A673 (cell line): ENCODE data around the gene ARPC2. TPM values are rescaled to one million over a fixed set of nuclear protein-coding genes. Genes with fewer than 3 reads are reported as not detected.

Source experiments
- BruUV-seq: library from RNA; stranded (reverse); fragments of 400-500 nt; replicated peaks from 2 replicates; lab custom pipeline; 2021; lab: Mats Ljungman, UMichigan
- CTCF ChIA-PET: fragments of 300-600 bp; sonication (Branson Sonifier 250); formaldehyde crosslinking; loops from one replicate; lab custom pipeline; 2022; ENCODE audit warnings: antibody characterized with exemption; lab: Charles Lee
- POLR2A ChIA-PET: fragments of 300-600 bp; sonication (Branson Sonifier 250); formaldehyde crosslinking; loops from one replicate; lab custom pipeline; 2022; ENCODE audit warnings: antibody characterized with exemption; ENCODE audit not compliant: low non-redundant PET; lab: Charles Lee
- DNase-seq: peaks from one replicate; pipeline ENCODE4 v3.0.0-alpha.2; 2015; ENCODE audit warnings: low spot score
- H3K27ac ChIP-seq: fragments of 200-600 bp; sonication (generic); 2 replicates; pipeline ENCODE4 v1.5.1; 2016; ENCODE audit warnings: mixed run types, low read depth, mild to moderate bottlenecking, mixed read lengths, antibody characterized with exemption, low read length; ENCODE audit not compliant: poor library complexity, severe bottlenecking
- H3K27me3 ChIP-seq: fragments of 200-600 bp; sonication (generic); replicated peaks from 2 replicates; pipeline ENCODE4 v1.6.1; 2017; ENCODE audit warnings: mixed run types, low read depth, mild to moderate bottlenecking, mixed read lengths, antibody characterized with exemption, low read length; ENCODE audit not compliant: insufficient read depth, poor library complexity
- H3K36me3 ChIP-seq: fragments of 200-600 bp; sonication (generic); 2 replicates; pipeline ENCODE4 v1.6.1; 2016; ENCODE audit warnings: mixed run types, mild to moderate bottlenecking, mixed read lengths, antibody characterized with exemption, low read length; ENCODE audit not compliant: insufficient read depth, poor library complexity, severe bottlenecking
- H3K4me1 ChIP-seq: fragments of 200-600 bp; sonication (generic); 2 replicates; pipeline ENCODE4 v1.6.1; 2017; ENCODE audit warnings: mixed run types, mild to moderate bottlenecking, mixed read lengths, antibody characterized with exemption, low read length; ENCODE audit not compliant: insufficient read depth, poor library complexity, severe bottlenecking
- H3K4me3 ChIP-seq: fragments of 200-600 bp; sonication (generic); 2 replicates; pipeline ENCODE4 v1.5.1; 2016; ENCODE audit warnings: low read depth, mixed run types, mild to moderate bottlenecking, mixed read lengths, low read length; ENCODE audit not compliant: poor library complexity, severe bottlenecking
- H3K9me3 ChIP-seq: fragments of 200-600 bp; sonication (generic); 2 replicates; pipeline ENCODE4 v1.6.1; 2016; ENCODE audit warnings: mixed run types, low read depth, mild to moderate bottlenecking, mixed read lengths, antibody characterized with exemption, low read length; ENCODE audit not compliant: poor library complexity, severe bottlenecking
- EZH2 ChIP-seq: fragments of 200-600 bp; sonication (generic); IDR thresholded peaks from 2 replicates; pipeline ENCODE4 v1.6.1; 2017; ENCODE audit warnings: borderline replicate concordance, low read depth, mild to moderate bottlenecking, mixed read lengths, antibody characterized with exemption, low read length; ENCODE audit not compliant: poor library complexity, severe bottlenecking
- intact Hi-C: fragments of 100-400 bp; cut with micrococcal nuclease; formaldehyde crosslinking; loops from one replicate; pipeline ENCODE4 v1.10.0; 2022; ENCODE audit not compliant: unreplicated experiment
- total RNA-seq: library from RNA; stranded (reverse); gene quantifications from 2 replicates; pipeline ENCODE4 v1.2.3, GENCODE V29; 2021
- TF ChIP-seq, protein P1 (sequence below): fragments of 300-800, 200-600 bp; sonication (generic); conservative IDR thresholded peaks from 2 replicates; pipeline ENCODE4 v1.5.1; 2017; ENCODE audit warnings: low read depth, mild to moderate bottlenecking, antibody characterized with exemption, low read length, moderate library complexity, mixed read lengths

ARPC2 gene
- total RNA-seq, 1 experiment from 2014 or later: 291 TPM

DNA sequence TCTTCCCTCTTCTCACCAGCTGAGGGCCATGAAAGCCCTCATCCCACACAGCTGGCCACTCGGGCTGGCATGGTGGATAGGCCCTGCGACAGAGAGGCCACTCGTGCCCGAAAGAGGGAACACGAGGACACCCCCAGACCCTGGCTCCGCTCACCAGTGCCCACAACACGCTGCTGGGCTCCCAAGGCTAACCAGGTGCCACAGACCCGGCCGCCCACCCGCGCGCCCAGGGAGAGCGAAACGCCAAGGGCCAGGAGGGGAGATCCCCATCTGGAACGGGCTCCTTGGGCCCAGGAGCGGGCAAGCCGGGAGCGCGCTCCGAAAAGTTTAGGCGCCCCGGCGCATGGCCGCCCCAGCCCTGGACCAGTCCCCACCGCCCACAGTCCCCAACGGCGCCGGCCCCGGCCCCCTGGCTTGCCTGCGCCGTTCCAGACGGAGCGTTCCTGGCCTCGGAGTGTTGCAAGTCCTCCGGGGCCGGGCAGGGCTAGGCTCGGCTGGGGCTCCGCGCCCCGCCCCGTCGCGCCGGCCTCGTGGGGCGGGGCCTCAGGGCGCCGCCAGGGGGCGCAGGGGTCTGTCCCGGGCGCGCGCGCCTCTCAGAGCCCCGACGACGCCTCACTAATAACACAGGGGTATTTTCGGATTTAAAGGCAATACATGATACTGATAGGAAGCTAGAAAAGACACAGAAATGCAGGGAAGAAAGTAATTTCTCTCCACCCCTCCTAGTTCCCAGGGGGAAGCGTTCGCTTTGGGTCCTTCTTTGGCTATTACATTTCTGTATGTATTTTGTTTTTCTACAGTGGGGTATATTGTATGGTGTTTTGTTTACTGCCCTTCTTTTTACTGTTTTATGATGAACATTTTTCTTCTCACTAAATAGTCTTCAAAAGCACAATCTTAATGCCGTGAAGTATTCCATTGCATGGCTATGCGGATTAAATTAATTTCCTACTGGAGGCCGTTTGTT is 75.3 kb downstream of the ARPC2 start, which contains the start of gene TMBIM1:
Gene TMBIM1 (minus strand): TSS at position 456 of the 967 bp plus-strand sequence. CDS start 10,362 bp downstream, outside the sequence.
- H3K4me3 ChIP-seq: peak within 1 kb of the TSS; percentile 82
- TF ChIP-seq, protein P1, sequence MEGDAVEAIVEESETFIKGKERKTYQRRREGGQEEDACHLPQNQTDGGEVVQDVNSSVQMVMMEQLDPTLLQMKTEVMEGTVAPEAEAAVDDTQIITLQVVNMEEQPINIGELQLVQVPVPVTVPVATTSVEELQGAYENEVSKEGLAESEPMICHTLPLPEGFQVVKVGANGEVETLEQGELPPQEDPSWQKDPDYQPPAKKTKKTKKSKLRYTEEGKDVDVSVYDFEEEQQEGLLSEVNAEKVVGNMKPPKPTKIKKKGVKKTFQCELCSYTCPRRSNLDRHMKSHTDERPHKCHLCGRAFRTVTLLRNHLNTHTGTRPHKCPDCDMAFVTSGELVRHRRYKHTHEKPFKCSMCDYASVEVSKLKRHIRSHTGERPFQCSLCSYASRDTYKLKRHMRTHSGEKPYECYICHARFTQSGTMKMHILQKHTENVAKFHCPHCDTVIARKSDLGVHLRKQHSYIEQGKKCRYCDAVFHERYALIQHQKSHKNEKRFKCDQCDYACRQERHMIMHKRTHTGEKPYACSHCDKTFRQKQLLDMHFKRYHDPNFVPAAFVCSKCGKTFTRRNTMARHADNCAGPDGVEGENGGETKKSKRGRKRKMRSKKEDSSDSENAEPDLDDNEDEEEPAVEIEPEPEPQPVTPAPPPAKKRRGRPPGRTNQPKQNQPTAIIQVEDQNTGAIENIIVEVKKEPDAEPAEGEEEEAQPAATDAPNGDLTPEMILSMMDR: peak; percentile 70
- no peak for TF ChIP-seq EZH2
- no peaks in the 10 kb centered on the region for H3K36me3 ChIP-seq
- CTCF ChIA-PET: no interaction called here
- H3K9me3 ChIP-seq: no peaks in the 10 kb centered on the region
- peak; percentile 86 for DNase-seq
- no TSS peak for BruUV-seq
- no peaks in the 10 kb centered on the region for H3K27me3 ChIP-seq
- POLR2A ChIA-PET: no interaction called here
- peak within 1 kb of the TSS; percentile 84 for H3K27ac ChIP-seq
- H3K4me1 ChIP-seq: peaks cover 23% of the 10 kb centered on the region
- intact Hi-C loops: loop anchor here (2.0 to 5.0 kb wide), 2 partner anchors 102 to 355 kb away; no protein-coding TSS in a partner anchor

DNA sequence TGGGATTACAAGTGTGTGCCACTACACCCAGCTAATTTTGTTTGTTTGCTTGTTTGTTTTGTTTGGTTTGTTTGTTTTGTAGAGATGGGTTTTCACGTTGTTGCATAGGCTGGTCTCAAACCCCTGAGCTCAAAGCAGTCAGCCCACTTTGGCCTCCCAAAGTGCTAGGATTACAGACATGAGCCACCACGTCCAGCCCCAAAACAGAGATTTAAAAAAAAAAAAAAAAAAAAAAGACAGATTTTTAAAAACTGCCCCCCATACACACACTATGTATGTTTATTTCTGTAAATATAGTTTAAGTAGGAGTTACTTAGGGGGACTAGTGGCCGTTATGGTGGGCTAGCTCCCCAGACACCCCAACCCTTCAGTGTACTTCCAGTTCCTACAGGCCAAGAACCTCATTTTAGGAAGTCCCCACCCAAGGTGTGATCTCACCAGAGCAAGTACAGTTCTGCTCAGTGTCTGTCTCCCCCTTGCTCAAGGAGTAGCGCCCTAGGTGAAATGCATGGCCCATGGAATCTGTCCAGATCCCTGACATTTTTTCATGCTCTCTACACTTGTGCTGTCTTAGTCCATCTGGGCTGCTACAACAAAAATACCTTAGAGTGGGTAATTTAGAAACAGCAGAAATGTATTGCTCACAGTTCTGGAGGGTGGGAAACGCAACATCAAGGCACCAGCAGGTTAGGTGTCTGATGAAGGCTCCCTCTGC is 76.9 kb downstream of the ARPC2 start:
- ChIA-PET POLR2A (no interaction called here), CTCF (interaction anchor here (0.6 to 0.8 kb wide), 2 partner anchors 137 to 294 kb away, joined by 3 to 7 read pairs; no protein-coding TSS in a partner anchor)
- Histone ChIP-seq H3K36me3 (no peaks in the 10 kb centered on the region), H3K27me3 (no peaks in the 10 kb centered on the region), H3K4me1 (peaks cover 19% of the 10 kb centered on the region), H3K9me3 (no peaks in the 10 kb centered on the region), H3K4me3 (no peak overlapping the region), H3K27ac (no peak overlapping the region)
- BruUV-seq: no TSS peak
- TF ChIP-seq EZH2: no peak
- TF ChIP-seq, protein P1: no peak
- DNase-seq: no peak
- intact Hi-C loops: loop anchor here (2.0 to 5.0 kb wide), 2 partner anchors 101 to 353 kb away; no protein-coding TSS in a partner anchor

DNA sequence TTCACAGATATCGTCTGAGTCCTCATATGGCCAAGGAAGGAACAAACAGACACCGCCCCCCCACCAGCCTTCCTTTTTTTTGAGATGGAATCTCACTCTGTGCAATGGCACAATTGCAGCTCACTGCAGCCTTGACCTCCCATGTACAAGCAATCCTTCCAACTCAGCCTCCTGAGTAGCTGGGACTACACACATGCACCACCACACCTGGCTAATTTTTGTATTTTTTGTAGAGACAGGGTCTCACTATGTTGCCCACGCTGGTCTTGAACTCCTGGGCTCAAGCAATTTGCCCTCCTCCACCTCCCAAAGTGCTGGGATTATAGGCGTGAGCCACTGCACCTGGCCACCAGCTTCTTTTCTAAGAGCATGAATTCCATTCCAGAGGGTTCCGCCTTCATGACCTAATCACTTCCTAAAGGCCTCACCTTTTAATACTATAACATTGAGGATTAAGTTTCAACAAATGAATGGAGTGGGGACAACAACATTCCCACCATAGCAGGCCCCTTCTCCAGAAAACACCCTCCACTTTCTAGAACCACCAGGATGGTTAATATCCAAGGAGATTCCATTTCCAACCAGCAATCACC is 77.5 kb downstream of the ARPC2 start:
- Histone ChIP-seq H3K9me3 (no peaks in the 10 kb centered on the region), H3K27ac (no peak overlapping the region), H3K4me1 (peaks cover 19% of the 10 kb centered on the region), H3K27me3 (no peaks in the 10 kb centered on the region), H3K4me3 (no peak overlapping the region), H3K36me3 (no peaks in the 10 kb centered on the region)
- no peak for DNase-seq
- CTCF ChIA-PET: interaction anchor here (0.8 kb wide), 1 partner anchor 136 kb away, joined by 3 read pairs; no protein-coding TSS in a partner anchor
- TF ChIP-seq, protein P1: no peak
- TF ChIP-seq EZH2: no peak
- BruUV-seq: no TSS peak
- intact Hi-C loops: loop anchor here (5.0 kb wide), 1 partner anchor 353 kb away; no protein-coding TSS in a partner anchor
- POLR2A ChIA-PET: no interaction called here
